Vagina (tissue), 2 donors: ENCODE measurements around the gene KIN.

ENCODE experiments used
- CTCF ChIP-seq, 3 experiments: fragments of 450-650 bp in 2 of 3; fragments of 200-600 bp in 1 of 3; sonication (generic) in 1 of 3; IDR thresholded peaks; one replicate each; pipeline ENCODE4 v1.5.1; 2017 to 2019; ENCODE audit warnings: antibody characterized with exemption in 3 of 3, mild to moderate bottlenecking in 2 of 3, moderate library complexity in 2 of 3
- POLR2AphosphoS5 ChIP-seq, 2 donors: sonication (generic); formaldehyde crosslinking; IDR thresholded peaks; one replicate each; pipeline ENCODE4 v1.9.0; 2017; ENCODE audit warnings: antibody characterized with exemption in 2 of 2, mild to moderate bottlenecking in 2 of 2, low read depth in 1 of 2; ENCODE audit not compliant: insufficient read depth in 1 of 2

DNA sequence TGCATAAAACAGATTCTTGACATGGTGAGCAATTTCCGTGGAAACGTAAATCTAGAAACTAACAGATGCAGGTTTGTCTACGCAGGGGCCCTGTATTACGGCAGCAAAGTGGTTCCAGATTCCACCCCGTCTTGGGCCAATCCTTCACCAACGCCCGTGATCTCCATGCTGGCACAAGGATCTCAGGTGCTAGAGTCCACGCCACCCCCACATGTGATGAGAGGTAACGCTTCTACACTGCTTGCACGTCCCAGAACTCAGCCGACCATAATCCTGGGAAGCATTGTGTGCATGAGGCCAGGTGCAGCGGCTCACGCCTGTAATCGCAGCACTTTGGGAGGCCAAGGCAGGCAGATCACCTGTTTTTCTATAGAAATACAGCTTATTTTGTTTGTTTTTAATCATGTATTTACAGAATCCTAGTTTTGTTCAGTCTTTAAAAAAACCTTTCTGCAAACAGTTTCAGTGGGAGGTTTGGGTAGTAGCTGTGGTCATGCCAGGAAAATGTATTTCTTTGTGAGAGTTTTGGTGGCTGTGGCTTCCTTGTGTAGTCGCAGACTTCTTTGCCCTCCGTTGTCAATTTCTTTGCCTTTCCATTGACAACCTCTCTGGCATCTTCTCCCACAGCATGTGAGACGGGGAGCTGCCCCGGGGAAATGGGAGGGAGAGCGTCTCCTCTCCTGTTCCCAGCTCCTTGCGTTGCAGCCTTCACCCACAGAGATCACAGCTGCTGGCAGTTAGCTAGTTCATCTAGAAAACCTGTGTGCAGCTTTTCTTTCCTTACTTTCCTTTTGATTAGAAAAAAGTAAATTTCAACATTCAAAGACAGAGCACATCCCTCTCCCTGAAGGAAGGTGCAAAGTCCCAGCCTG, 49.0 kb downstream of the KIN start:
- TF ChIP-seq CTCF (IDR thresholded peaks at IDR 0.05): no peak
- no peak for TF ChIP-seq POLR2AphosphoS5 (IDR thresholded peaks at IDR 0.05; ENCODE audit: insufficient read depth in 1 of 2, low read depth in 1 of 2)
